Astrocyte of the spinal cord (primary cell): ENCODE results near the gene FGF14.

Experiments
- DNase-seq: peaks from one replicate; pipeline ENCODE4 v3.0.0; 2011; ENCODE audit warnings: low read depth, low spot score
- H3K4me3 ChIP-seq: 2 replicates; pipeline ENCODE4 v1.5.1; 2011; ENCODE audit warnings: low read depth, mild to moderate bottlenecking, low read length, moderate library complexity
- CTCF ChIP-seq: IDR thresholded peaks from 2 replicates; pipeline ENCODE4 v1.5.1; 2012; ENCODE audit warnings: low read depth, mild to moderate bottlenecking, low read length, inconsistent platforms
- in situ Hi-C: cut with HindIII; loops from 2 replicates; pipeline ENCODE4 v1.10.0; 2017; ENCODE audit warnings: low sequenced_read_pairs

The FGF14 gene

GRCh38 chr13:102033386-102033785 is 368.5 kb downstream of the FGF14 start:
- no peak for DNase-seq
- in situ Hi-C loops, result no loop called here

GRCh38 chr13:102028868-102029267 is 373.0 kb downstream of the FGF14 start:
- TF ChIP-seq CTCF, result no peak
- in situ Hi-C loops, result no loop called here
- H3K4me3 ChIP-seq, result no peak overlapping the region
- DNase-seq, result no peak

More at GRCh38 chr13:102033386-102033785, 368.5 kb downstream of the FGF14 start:
- H3K4me3 ChIP-seq, result no peak overlapping the region
- TF ChIP-seq CTCF, result no peak

GRCh38 chr13:102028206-102028605 is 373.6 kb downstream of the FGF14 start:
- no peak for DNase-seq
- no peak for TF ChIP-seq CTCF
- in situ Hi-C loops, result no loop called here
- no peak overlapping the region for H3K4me3 ChIP-seq

DNA sequence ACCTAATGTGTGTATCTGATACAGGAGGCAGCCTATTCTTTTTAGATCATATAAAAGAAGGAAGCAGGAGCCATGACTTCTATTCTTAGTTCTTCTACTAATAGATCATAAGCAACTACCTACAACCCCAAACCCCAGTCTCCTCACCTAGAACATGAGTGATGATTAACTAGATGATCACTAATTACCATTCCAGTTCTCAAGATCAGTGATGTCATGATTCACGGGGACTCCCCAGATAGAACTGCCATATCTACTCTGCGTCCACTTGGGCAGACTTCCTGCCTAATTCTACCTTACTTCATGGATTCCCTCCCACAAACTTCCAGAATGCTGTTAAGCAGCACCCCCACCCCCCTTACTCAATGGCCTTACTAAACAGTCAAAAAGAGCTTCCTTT is 380.1 kb downstream of the FGF14 start:
- in situ Hi-C loops, result no loop called here
- no peak overlapping the region for H3K4me3 ChIP-seq
- no peak for TF ChIP-seq CTCF
- DNase-seq, result no peak

DNA sequence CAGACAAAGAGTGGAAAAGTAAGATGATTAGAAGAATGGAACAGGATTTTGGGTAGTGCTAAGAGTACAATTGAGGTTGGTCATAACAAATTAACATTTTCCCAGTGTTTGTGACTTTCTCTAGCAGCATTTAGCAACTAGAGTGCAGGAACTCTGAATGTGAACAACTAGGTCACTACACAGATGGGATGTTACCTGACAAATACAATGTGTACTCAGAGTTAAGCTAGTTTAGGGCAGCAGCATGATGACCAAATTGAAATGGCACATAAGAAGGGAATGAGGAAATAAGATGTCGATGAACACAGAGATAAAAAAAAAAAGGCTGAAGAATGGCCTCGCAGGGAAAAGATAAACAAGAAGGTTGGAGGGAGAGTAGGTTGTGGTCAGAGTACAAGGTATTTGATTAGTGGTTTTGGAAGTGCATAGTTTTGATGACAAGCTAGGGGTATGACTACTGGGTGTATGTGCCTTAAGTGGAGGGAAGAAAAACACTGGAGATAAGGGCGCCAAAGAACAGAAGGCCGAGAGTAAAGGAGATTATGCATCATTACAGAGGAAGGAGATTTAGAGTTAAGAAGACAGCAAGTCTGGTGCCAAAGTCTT is 381.1 kb downstream of the FGF14 start:
- TF ChIP-seq CTCF, result no peak
- DNase-seq, result peak; percentile 80
- in situ Hi-C loops, result no loop called here
- H3K4me3 ChIP-seq, result no peak overlapping the region

DNA sequence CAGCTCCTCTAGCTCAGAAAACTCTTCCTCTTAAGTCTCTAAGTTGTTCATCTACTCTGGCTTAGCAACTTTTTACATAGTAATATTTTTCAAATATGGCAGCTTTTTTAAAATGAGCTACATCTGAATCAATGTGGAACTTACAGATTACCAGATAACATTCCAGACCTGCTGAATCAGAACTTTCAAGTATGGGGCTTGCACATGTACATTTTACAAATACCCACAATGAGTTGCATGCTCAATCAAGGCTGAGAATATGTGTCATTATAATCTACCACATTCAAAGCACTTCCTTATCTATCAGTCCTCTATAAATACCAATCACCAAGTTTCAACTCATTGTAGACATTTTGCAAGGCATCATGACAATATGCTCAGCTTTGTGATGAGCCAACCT is 383.1 kb downstream of the FGF14 start:
- no peak overlapping the region for H3K4me3 ChIP-seq
- no peak for TF ChIP-seq CTCF
- in situ Hi-C loops, result no loop called here
- no peak for DNase-seq

GRCh38 chr13:102017248-102017647 is 384.6 kb downstream of the FGF14 start:
- no peak overlapping the region for H3K4me3 ChIP-seq
- in situ Hi-C loops, result no loop called here
- TF ChIP-seq CTCF, result no peak
- DNase-seq, result no peak
